HepG2 (cell line): ENCODE measurements around the gene FAAP20. TPM values are rescaled to one million over a fixed set of nuclear protein-coding genes. Genes with fewer than 3 reads are reported as not detected.

ENCODE experiments used
- ATAD3A ChIP-seq: sonication (generic); formaldehyde crosslinking; IDR thresholded peaks from 2 replicates; pipeline ENCODE4 v1.4.0; 2020; ENCODE audit warnings: missing genetic modification reagents
- HOXA3 ChIP-seq: sonication (generic); formaldehyde crosslinking; IDR thresholded peaks from 2 replicates; pipeline ENCODE4 v1.5.0; 2020; ENCODE audit warnings: missing genetic modification reagents
- KLF6 ChIP-seq: IDR thresholded peaks from 2 replicates; pipeline ENCODE4 v1.8.0; 2016; ENCODE audit warnings: missing biosample characterization, missing genetic modification reagents
- MTF1 ChIP-seq: sonication (generic); formaldehyde crosslinking; IDR thresholded peaks from 2 replicates; pipeline ENCODE4 v1.5.0; 2020; ENCODE audit warnings: missing genetic modification reagents
- PHF8 ChIP-seq: sonication (generic); formaldehyde crosslinking; IDR thresholded peaks from 2 replicates; pipeline ENCODE4 v1.5.0; 2020; ENCODE audit warnings: missing genetic modification reagents
- RNF2 ChIP-seq: fragments of 450-650 bp; conservative IDR thresholded peaks from 2 replicates; pipeline ENCODE4 v1.6.1; 2016; ENCODE audit warnings: low read depth
- SATB2 ChIP-seq: sonication (generic); formaldehyde crosslinking; IDR thresholded peaks from 2 replicates; pipeline ENCODE4 v1.5.0; 2020; ENCODE audit warnings: missing genetic modification reagents
- ZBTB21 ChIP-seq: sonication (generic); formaldehyde crosslinking; IDR thresholded peaks from 2 replicates; pipeline ENCODE4 v1.4.0; 2020; ENCODE audit warnings: missing genetic modification reagents
- ZNF30 ChIP-seq: sonication (generic); formaldehyde crosslinking; IDR thresholded peaks from 2 replicates; pipeline ENCODE4 v1.5.0; 2020; ENCODE audit warnings: mild to moderate bottlenecking, missing genetic modification reagents
- ZNF343 ChIP-seq: sonication (generic); formaldehyde crosslinking; IDR thresholded peaks from 2 replicates; pipeline ENCODE4 v1.4.0; 2020; ENCODE audit warnings: mild to moderate bottlenecking, missing genetic modification reagents
- ZNF549 ChIP-seq: sonication (generic); formaldehyde crosslinking; IDR thresholded peaks from 2 replicates; pipeline ENCODE4 v1.5.0; 2020; ENCODE audit warnings: missing genetic modification reagents
- polyA plus RNA-seq, 8 experiments: library from polyadenylated mRNA; depleted of rRNA in 3 of 8; stranded (reverse) in 7 of 8; unstranded in 1 of 8; fragments of >200 nt; fragmentation: Illumina TruSeq in 4 of 8; extraction: Trizol in 4 of 8; gene quantifications; 2 replicates each; pipeline versions ENCODE4 v1.2.1 to v1.2.3, GENCODE V29; 2011 to 2016; ENCODE audit warnings: low read depth in 4 of 8, missing spikeins in 1 of 8, mixed read lengths in 1 of 8; ENCODE audit not compliant: insufficient read depth in 1 of 8
- total RNA-seq, 5 experiments: library from RNA; depleted of rRNA; stranded (reverse); fragments of >200 nt; fragmentation: Illumina TruSeq; extraction: Trizol; gene quantifications; 2 replicates each; pipeline ENCODE4 v1.2.3, GENCODE V29; 2016; ENCODE audit warnings: low read depth in 1 of 5
- TF ChIP-seq, protein P1 (sequence below): sonication (generic); formaldehyde crosslinking; IDR thresholded peaks from 2 replicates; pipeline ENCODE4 v1.4.0; 2020; ENCODE audit warnings: mild to moderate bottlenecking, missing genetic modification reagents
- TF ChIP-seq, protein P2 (sequence below): sonication (generic); formaldehyde crosslinking; IDR thresholded peaks from 2 replicates; pipeline ENCODE4 v1.9.0; 2021; ENCODE audit warnings: missing genetic modification reagents, borderline replicate concordance
- TF ChIP-seq, protein P3 (sequence below): IDR thresholded peaks from 2 replicates; pipeline ENCODE4 v1.6.1; 2016; ENCODE audit warnings: missing genetic modification reagents, missing compliant biosample characterization
- TF ChIP-seq, protein P4 (sequence below): sonication (generic); formaldehyde crosslinking; IDR thresholded peaks from 2 replicates; pipeline ENCODE4 v1.8.0; 2022; ENCODE audit warnings: mild to moderate bottlenecking, missing genetic modification reagents
- TF ChIP-seq, protein P5 (sequence below): sonication (generic); formaldehyde crosslinking; IDR thresholded peaks from 2 replicates; pipeline ENCODE4 v1.5.0; 2020; ENCODE audit warnings: missing genetic modification reagents, mild to moderate bottlenecking, borderline replicate concordance

The FAAP20 gene
- total and polyA plus RNA-seq, 2 of the 13 experiments (the other 11 are each of a cell fraction or from before 2014, with no cell fraction given), result 9.6 to 10.8 TPM

DNA sequence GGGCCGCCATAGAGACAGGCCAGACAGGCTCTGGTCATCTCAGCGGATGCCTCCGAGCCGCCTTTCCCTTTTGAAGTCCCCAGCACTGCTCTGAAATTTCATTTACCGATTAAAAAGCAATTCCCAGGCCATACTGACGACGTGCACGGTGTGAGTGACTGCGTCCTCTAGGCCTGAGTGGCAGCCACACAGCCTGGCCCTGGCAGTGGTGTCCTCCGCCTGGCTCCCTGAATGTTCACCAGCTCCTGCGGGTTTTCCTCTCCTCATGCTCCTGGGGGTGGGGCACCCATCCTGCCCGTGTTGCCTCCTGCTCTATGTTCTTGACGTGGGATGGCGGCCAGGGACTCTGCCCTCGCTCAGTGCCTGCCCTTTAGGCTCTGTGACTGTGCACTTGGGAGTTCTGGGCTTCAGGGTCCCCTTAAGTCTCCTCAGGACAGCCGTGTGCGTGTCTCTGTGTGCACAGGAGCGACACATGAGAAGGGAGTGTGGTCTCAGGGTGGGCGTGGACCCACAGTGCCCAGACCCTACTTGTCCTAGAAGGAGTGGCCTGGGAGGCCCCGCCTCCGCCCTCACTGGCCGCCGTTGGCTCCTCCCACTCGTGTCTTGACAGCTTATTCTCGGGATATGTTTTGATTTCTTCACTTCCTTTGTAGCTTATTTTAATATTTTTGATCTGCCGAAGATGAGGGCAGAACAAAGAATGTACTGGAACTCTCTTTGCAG is 37.1 kb upstream of the FAAP20 start (continued):
- TF ChIP-seq, protein P1, sequence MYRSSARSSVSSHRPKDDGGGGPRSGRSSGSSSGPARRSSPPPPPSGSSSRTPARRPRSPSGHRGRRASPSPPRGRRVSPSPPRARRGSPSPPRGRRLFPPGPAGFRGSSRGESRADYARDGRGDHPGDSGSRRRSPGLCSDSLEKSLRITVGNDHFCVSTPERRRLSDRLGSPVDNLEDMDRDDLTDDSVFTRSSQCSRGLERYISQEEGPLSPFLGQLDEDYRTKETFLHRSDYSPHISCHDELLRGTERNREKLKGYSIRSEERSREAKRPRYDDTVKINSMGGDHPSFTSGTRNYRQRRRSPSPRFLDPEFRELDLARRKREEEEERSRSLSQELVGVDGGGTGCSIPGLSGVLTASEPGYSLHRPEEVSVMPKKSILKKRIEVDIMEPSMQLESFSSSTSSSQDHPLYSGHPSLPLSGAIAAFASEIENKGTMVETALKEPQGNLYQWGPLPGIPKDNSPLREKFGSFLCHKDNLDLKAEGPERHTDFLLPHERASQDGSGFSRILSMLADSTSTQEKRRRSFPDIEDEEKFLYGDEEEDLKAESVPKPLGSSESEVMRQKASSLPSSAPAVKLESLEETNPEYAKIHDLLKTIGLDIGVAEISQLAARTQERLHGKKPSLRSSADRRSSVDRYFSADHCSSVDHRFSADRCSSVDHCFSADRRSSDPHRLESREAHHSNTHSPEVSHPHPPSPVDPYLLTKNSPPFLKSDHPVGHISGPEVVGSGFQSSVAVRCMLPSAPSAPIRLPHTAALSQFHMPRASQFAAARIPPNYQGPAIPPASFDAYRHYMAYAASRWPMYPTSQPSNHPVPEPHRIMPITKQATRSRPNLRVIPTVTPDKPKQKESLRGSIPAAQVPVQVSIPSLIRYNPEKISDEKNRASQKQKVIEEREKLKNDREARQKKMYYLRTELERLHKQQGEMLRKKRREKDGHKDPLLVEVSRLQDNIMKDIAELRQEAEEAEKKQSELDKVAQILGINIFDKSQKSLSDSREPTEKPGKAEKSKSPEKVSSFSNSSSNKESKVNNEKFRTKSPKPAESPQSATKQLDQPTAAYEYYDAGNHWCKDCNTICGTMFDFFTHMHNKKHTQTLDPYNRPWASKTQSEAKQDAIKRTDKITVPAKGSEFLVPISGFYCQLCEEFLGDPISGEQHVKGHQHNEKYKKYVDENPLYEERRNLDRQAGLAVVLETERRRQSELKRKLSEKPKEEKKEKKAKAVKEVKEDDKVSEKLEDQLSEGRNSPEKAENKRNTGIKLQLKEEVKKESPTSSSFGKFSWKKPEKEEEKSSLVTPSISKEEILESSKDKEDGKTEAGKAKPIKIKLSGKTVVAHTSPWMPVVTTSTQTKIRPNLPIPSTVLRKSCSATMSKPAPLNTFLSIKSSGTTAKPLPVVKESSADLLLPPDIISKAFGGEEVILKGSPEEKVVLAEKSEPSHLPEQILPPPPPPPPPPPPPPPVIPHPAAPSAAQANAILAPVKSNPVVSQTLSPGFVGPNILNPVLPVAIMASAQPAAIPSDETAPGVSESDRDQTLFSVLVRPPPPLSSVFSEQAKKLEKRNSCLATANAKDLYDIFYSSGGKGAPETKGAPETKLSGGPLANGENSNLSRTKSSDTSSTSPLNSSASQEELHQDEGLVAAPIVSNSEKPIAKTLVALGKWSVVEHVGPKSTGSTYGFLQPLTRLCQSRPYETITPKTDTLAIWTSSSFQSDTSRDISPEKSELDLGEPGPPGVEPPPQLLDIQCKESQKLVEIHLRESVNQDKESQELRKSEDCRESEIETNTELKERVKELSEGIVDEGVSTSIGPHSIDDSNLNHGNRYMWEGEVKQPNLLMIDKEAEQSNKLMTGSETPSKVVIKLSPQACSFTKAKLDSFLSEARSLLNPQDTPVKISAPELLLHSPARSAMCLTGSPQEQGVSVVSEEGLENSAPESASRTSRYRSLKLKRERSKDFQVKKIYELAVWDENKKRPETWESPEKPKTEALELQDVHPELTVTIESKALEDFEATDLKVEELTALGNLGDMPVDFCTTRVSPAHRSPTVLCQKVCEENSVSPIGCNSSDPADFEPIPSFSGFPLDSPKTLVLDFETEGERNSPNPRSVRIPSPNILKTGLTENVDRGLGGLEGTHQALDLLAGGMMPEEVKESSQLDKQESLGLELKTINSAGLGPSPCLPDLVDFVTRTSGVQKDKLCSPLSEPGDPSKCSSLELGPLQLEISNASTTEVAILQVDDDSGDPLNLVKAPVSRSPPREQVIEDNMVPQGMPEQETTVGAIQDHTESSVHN, result no peak
- no peak for TF ChIP-seq ZNF30 (CRISPR knock-in tag)
- TF ChIP-seq RNF2, result no peak
- no peak; the same call in 1 of the 2 replicates for TF ChIP-seq PHF8
- TF ChIP-seq ATAD3A (CRISPR knock-in tag), result no peak
- TF ChIP-seq HOXA3 (CRISPR knock-in tag), result peak; percentile 35; the same call in 1 of the 2 replicates
- no peak for TF ChIP-seq KLF6
- TF ChIP-seq, protein P2, sequence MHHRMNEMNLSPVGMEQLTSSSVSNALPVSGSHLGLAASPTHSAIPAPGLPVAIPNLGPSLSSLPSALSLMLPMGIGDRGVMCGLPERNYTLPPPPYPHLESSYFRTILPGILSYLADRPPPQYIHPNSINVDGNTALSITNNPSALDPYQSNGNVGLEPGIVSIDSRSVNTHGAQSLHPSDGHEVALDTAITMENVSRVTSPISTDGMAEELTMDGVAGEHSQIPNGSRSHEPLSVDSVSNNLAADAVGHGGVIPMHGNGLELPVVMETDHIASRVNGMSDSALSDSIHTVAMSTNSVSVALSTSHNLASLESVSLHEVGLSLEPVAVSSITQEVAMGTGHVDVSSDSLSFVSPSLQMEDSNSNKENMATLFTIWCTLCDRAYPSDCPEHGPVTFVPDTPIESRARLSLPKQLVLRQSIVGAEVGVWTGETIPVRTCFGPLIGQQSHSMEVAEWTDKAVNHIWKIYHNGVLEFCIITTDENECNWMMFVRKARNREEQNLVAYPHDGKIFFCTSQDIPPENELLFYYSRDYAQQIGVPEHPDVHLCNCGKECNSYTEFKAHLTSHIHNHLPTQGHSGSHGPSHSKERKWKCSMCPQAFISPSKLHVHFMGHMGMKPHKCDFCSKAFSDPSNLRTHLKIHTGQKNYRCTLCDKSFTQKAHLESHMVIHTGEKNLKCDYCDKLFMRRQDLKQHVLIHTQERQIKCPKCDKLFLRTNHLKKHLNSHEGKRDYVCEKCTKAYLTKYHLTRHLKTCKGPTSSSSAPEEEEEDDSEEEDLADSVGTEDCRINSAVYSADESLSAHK (CRISPR knock-in tag), result no peak
- TF ChIP-seq, protein P3, sequence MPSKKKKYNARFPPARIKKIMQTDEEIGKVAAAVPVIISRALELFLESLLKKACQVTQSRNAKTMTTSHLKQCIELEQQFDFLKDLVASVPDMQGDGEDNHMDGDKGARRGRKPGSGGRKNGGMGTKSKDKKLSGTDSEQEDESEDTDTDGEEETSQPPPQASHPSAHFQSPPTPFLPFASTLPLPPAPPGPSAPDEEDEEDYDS (CRISPR knock-in tag), result peak; percentile 86
- TF ChIP-seq, protein P4, sequence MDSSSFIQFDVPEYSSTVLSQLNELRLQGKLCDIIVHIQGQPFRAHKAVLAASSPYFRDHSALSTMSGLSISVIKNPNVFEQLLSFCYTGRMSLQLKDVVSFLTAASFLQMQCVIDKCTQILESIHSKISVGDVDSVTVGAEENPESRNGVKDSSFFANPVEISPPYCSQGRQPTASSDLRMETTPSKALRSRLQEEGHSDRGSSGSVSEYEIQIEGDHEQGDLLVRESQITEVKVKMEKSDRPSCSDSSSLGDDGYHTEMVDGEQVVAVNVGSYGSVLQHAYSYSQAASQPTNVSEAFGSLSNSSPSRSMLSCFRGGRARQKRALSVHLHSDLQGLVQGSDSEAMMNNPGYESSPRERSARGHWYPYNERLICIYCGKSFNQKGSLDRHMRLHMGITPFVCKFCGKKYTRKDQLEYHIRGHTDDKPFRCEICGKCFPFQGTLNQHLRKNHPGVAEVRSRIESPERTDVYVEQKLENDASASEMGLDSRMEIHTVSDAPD (CRISPR knock-in tag), result no peak
- no peak for TF ChIP-seq ZNF343
- TF ChIP-seq, protein P5, sequence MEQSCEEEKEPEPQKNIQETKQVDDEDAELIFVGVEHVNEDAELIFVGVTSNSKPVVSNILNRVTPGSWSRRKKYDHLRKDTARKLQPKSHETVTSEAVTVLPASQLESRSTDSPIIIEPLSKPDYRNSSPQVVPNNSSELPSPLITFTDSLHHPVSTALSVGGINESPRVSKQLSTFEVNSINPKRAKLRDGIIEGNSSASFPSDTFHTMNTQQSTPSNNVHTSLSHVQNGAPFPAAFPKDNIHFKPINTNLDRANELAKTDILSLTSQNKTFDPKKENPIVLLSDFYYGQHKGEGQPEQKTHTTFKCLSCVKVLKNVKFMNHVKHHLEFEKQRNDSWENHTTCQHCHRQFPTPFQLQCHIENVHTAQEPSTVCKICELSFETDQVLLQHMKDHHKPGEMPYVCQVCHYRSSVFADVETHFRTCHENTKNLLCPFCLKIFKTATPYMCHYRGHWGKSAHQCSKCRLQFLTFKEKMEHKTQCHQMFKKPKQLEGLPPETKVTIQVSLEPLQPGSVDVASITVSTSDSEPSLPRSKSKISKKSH (CRISPR knock-in tag), result no peak
- no peak for TF ChIP-seq ZNF549 (CRISPR knock-in tag)
- TF ChIP-seq ZBTB21, result no peak
- no peak for TF ChIP-seq SATB2 (CRISPR knock-in tag)
- TF ChIP-seq MTF1 (CRISPR knock-in tag), result no peak
